ENCODE data around the gene TMED8. TPM values are rescaled to one million over a fixed set of nuclear protein-coding genes. Genes with fewer than 3 reads are reported as not detected.

TMED8 gene
- total and polyA plus RNA-seq, 2 donors from 2014 or later, result 6.7 to 17.1 TPM

- DNase-seq, result no peak
- no peak for FAIRE-seq
- TF ChIP-seq CTCF (IDR thresholded peaks at IDR 0.05; ENCODE audit: borderline replicate concordance, extremely low read depth, insufficient read depth), result no peak
- H3K9me3 ChIP-seq (ENCODE audit: control insufficient read depth in 2 of 3, insufficient read depth in 1 of 3, low read length in 3 of 3), result no peaks in the 10 kb centered on the region
- H3K36me3 ChIP-seq (ENCODE audit: control insufficient read depth in 2 of 3, insufficient read depth in 3 of 3, low read length in 3 of 3), result no peaks in the 10 kb centered on the region
- H3K4me3 ChIP-seq (ENCODE audit: low read length in 3 of 3), result no peak overlapping the region
- no peak overlapping the region for H3K9ac ChIP-seq (ENCODE audit: low read length in 3 of 3)
- no peak overlapping the region for H3K27ac ChIP-seq (ENCODE audit: low read depth in 2 of 2, low read length in 2 of 2)
- H3K27me3 ChIP-seq (ENCODE audit: control insufficient read depth, insufficient read depth, low read length), result no peaks in the 10 kb centered on the region
- intact Hi-C loops (cut with DNase I), result no loop called here
- H3K4me1 ChIP-seq (ENCODE audit: control insufficient read depth in 2 of 3, insufficient read depth in 2 of 3, low read depth in 1 of 3, low read length in 3 of 3), result peaks cover 3 to 11% (median 9%) of the 10 kb centered on the region in 3 donors
These were observed 53.9 kb downstream of the TMED8 start for GRCh38 chr14:77322951-77323350.

- Histone ChIP-seq H3K27ac (ENCODE audit: low read depth in 2 of 2, low read length in 2 of 2) (no peak overlapping the region), H3K9me3 (ENCODE audit: control insufficient read depth in 2 of 3, insufficient read depth in 1 of 3, low read length in 3 of 3) (no peaks in the 10 kb centered on the region), H3K27me3 (ENCODE audit: control insufficient read depth, insufficient read depth, low read length) (no peaks in the 10 kb centered on the region), H3K36me3 (ENCODE audit: control insufficient read depth in 2 of 3, insufficient read depth in 3 of 3, low read length in 3 of 3) (no peaks in the 10 kb centered on the region), H3K9ac (ENCODE audit: low read length in 3 of 3) (peak overlapping the region in 1 of 3 donors; percentile 29), H3K4me3 (ENCODE audit: low read length in 3 of 3) (peak overlapping the region in 2 of 3 donors; percentile 59 to 90), H3K4me1 (ENCODE audit: control insufficient read depth in 2 of 3, insufficient read depth in 2 of 3, low read depth in 1 of 3, low read length in 3 of 3) (peaks cover 3 to 11% (median 9%) of the 10 kb centered on the region in 3 donors)
- FAIRE-seq, result no peak
- TF ChIP-seq CTCF (IDR thresholded peaks at IDR 0.05; ENCODE audit: borderline replicate concordance, extremely low read depth, insufficient read depth), result no peak
- intact Hi-C loops (cut with DNase I), result no loop called here
- DNase-seq, result no peak
These were observed 54.5 kb downstream of the TMED8 start for GRCh38 chr14:77322250-77322902.

- intact Hi-C loops (cut with DNase I), result no loop called here
- peaks cover 3 to 14% (median 9%) of the 10 kb centered on the region in 3 donors for H3K4me1 ChIP-seq (ENCODE audit: control insufficient read depth in 2 of 3, insufficient read depth in 2 of 3, low read depth in 1 of 3, low read length in 3 of 3)
These were observed 56.5 kb downstream of the TMED8 start, which contains the start of gene POMT2 for GRCh38 chr14:77320238-77320935. Gene POMT2, minus strand, starts transcription at chr14:77320883. Its CDS starts 202 bp downstream, at chr14:77320681.

More at GRCh38 chr14:77320238-77320935, 56.5 kb downstream of the TMED8 start, which contains the start of gene POMT2:
- peak; percentile 21 for FAIRE-seq
- TF ChIP-seq CTCF (IDR thresholded peaks at IDR 0.05; ENCODE audit: borderline replicate concordance, extremely low read depth, insufficient read depth), result peak; percentile 35
- peak within 1 kb of the TSS; percentile 67 to 84 (median 79) for H3K9ac ChIP-seq (ENCODE audit: low read length in 3 of 3)
- peak within 1 kb of the TSS; percentile 99 for H3K27ac ChIP-seq (ENCODE audit: low read depth in 2 of 2, low read length in 2 of 2)
- H3K9me3 ChIP-seq (ENCODE audit: control insufficient read depth in 2 of 3, insufficient read depth in 1 of 3, low read length in 3 of 3), result no peaks in the 10 kb centered on the region
- H3K27me3 ChIP-seq (ENCODE audit: control insufficient read depth, insufficient read depth, low read length), result no peaks in the 10 kb centered on the region
- no peaks in the 10 kb centered on the region for H3K36me3 ChIP-seq (ENCODE audit: control insufficient read depth in 2 of 3, insufficient read depth in 3 of 3, low read length in 3 of 3)
- peak; percentile 95 to 98 (median 97) for DNase-seq
- peak within 1 kb of the TSS; percentile 80 to 90 (median 86) for H3K4me3 ChIP-seq (ENCODE audit: low read length in 3 of 3)
